Measurements from ENCODE around the gene CNPY1.

DNA sequence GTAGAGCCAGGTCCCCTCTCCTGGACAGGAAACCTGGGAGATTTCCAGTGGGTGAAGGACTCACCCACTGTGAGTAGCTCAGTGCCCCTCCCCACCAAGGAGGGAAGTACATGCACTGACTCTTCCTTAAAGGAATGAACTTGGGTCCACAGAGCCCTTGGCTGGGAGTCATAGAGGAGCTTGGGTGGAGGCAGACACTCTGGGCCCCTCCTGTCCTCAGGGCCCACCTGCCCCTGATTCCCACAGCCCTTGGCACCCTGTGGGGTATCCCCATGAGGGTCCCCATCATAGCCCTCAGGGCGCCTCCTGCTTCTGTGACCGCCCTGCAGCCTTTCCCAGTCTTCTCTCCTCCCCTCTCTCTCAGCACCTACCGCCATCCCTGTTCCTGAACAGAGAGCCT is 84.7 kb downstream of the CNPY1 start:
- TF ChIP-seq POLR2A (IDR thresholded peaks at IDR 0.05; ENCODE audit: low read length) (no peak), GATA1 (IDR thresholded peaks at IDR 0.05; ENCODE audit: low read depth, low read length) (no peak)

Data from erythroblast (primary cell).